SH-SY5Y (cell line): ENCODE data around the gene PCDHGC4.
A peak's percentile ranks its signal among the peaks of the same experiment; 100 is the strongest.

Experiments
- GATA2 ChIP-seq: IDR thresholded peaks from 2 replicates; pipeline ENCODE4 v1.6.1; 2011; ENCODE audit warnings: mild to moderate bottlenecking, low read depth, low read length
- GATA3 ChIP-seq: IDR thresholded peaks from 2 replicates; pipeline ENCODE4 v1.6.1; 2011; ENCODE audit warnings: low read depth, mild to moderate bottlenecking, low read length, moderate library complexity

PCDHGC4 gene

DNA sequence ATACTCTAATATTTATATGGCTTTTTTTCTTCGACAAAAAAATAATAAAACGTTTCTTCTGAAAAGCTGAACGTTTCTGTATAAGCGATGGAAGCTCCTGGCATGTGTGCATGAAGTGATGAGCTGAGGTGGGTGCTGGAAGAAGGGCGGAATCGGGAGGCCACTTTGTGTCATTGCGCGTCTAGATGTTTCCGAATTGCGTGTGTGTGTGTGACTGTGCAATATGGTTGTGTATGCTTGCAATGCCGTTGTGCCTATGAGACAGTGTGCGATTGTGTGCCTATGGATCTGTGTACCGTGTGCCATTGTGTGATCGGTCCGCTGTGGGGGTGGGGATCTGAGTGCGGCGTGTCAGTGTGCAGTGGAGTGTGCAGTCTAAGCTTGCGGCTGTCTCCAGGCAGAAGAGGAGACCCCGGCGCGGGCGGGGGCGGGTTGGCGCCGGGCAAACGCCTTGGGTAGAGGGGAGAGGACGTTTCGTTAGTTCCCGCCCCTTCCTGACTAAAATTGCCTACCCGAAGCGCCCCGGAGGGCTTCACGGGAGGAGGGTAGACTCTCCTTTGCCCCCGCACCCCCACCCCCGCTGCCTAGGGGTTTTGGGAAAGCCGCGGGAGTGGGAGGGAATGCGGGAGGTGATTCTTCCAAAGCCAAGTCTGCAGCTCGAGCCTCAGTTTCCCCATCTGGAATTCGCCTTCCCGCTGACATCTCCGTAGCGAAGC, 28.2 kb downstream of the PCDHGC4 start:
- TF ChIP-seq GATA2: no peak
- no peak for TF ChIP-seq GATA3

DNA sequence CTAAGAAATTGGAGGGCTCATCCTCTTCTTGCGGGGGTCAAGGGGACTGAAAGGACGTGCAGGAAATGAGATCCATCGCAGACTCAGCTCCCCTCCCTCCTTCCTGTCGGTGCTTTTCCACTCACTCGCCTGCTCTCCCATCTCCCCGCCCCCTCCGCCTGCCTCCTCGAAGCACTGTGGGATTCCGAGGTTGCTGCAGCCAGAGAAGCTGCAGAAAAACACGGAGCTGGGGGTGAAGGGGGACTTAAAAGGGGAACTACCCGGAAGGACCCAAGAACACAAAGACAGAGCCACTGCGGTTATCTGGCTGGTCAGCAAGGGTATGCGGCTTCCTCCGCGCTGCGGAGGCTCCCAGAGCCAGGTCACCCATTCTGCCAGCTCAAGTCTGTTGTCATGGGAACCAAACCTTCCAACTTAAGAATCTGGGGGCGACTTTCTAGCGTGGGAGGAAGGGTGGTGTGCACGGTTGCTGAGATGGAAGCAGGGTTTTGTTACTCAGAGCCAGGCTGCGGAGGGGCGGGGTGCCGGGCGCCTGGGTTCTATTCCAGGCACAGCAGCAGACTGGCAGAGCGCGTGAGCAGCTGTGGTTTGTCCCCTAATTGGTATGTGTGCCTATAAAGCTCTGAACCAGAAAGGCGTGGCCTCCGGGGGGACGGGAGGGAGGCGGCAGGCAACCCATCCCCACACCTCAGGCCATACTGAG, 28.9 kb downstream of the PCDHGC4 start:
- peak; percentile 10; the same call in 1 of the 2 replicates for TF ChIP-seq GATA2
- no peak for TF ChIP-seq GATA3

DNA sequence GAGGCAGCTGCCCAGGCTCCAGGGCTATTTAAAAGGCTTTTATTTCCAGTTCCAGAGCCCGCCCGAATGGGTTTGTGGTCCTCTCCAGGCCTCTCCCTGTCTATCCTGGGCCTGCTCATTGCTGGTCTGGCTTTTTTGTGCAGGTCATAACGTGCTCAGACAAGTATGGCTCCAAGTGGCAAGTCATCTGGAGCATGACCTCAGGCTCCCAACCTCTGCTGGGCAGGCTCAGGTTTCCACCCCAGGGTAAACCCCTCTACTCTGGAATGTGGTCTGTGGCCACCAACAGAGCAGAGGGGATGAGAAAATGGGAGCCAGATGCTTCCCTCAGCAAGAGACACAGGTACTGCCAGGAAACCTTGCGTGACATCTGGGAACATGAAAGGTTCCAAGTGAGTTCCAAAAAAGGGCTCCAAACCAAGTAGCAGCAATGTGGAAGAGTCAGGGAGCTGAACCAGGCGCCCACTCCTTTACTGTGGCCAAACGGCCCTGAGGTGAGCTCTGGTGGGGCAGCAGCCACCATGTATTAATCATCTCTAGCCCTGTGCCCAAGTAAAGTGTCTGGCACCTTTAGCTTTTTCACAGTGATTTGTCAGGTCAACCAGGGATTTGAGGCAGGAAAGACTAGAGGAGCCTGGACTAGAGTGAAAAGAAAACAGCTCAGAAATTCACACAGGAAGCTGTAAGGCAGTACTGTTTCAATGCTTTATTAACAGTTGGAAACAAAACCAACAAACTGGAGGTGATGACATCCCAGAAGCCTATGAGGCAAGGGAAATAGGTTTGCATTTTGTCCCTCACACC, 29.7 kb downstream of the PCDHGC4 start:
- TF ChIP-seq GATA3 (no peak), GATA2 (no peak)

DNA sequence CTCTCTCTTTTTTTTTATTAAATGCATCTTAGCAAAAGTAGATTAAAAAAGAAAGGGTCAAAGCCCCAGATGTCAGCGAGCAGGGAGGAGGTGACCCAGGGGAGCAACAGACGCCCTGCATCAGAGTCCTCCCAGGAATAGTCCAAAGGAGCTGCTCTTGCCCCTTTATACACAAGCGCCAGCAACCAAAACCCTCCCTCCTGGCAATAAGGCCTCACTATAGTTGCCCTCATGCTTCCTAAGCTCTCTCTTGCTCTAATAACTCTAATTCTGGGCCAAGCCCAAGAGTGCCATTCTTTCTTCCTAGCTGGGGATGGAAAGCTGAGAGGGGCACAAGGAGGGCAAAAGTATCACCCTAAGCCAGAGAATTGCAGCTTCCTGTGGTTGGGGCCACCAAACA, 30.3 kb downstream of the PCDHGC4 start:
- TF ChIP-seq GATA2: no peak
- no peak for TF ChIP-seq GATA3

DNA sequence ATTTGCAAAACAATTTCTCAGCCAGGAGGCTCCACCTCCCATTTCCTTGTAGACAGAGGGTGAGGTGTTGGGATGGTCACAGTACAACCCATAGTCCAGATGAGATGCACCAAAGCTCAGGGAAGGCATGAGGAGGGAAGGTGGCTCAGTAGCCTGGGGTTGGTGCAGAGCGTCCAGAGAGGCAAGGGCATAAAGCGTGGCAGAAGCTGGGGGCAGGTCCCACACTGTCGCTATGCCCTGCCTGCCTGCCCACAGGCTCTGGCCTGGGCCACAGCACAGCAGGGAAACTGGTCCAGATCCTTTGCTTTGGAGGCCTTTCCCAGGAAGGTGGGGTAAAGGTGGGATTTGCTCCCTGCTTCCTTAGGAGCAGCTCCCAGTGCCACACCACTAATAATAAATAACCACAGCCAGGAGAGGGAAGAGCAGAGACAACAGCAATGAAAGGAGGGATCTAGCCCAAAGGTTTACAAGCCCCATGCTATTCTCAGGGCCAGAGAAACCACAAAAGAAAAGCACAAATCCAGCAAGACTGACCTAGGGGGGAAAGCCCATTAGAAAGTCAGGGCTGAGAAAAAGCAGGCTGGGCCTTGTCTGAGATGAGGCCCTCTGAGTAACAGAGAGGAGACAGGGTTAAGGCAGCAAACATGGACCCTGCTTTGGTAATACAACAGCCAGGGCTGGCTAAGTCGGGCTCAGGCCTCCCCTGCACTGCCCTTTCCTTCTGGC, 31.3 kb downstream of the PCDHGC4 start:
- no peak for TF ChIP-seq GATA2
- no peak for TF ChIP-seq GATA3

DNA sequence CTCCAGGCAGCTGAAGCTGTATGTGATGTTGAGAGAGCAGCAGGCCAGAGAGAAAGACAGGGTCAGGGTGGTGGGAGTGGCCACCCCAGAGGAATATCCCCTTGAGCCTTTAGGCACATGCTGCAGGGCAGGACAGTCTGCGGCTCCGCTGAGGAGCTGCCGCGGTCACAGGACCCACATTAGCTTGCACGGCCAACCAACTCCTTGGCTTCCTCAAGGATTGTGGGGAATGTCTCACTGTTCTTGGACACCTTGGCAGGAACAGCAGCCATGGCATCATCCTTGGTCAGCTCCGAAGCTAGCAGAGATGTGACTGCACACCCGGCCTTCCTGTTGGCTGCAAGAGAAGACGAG, 31.8 kb downstream of the PCDHGC4 start:
- no peak for TF ChIP-seq GATA3
- no peak for TF ChIP-seq GATA2

DNA sequence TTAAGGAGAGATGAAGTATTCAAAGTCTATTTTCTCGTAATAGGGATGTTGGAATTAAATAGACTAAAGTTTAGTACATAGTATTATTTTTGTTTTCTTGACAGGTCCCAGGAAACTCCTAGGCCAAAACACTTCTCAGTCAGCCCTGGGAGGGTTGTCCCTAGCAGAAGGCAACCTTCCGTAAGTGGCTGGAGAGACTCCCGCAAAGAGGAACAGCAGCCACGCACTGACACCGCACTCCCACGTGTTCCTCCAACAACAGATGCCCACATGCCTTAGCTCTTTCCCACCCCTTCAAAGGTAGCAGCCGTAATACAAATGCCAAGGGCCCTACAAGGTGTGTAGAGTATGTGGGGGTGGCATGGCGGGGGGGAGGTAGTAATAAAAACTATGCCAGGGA, 32.5 kb downstream of the PCDHGC4 start:
- no peak for TF ChIP-seq GATA3
- no peak for TF ChIP-seq GATA2

DNA sequence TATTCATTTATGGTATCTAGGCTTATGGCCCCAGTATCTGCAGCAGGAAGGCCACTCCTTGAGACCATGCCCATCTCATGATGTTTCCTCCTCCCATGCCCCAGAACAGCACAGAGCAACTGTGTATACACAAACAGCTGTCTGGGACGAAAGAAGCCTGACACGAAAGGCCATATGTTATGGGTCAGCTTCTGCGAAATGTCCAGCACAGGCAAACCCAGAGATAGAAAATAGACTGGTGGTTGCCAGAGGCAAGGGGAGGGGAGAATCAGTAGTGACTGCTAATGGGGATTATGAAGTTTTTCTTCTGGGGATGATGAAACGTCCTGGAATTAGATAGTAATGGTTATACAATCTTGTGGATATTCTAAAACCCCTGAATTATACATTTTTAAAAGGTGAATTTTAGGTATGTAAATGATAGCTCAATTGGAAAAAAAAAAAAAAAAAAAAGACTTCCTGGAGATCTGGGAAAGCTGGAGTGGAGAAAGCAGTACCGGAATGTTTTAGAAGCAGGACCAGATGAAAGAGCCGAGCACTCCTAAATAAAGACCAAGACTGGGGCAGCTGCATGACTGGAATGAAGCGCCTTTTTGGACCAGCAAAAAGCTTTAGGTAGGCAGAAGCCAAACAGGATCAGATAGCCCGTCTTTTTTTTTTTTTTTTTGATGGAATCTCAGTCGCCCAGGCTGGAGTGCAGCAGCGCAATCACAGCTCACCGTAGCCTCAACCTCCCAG, 33.2 kb downstream of the PCDHGC4 start:
- no peak for TF ChIP-seq GATA3
- peak; percentile 44 for TF ChIP-seq GATA2

DNA sequence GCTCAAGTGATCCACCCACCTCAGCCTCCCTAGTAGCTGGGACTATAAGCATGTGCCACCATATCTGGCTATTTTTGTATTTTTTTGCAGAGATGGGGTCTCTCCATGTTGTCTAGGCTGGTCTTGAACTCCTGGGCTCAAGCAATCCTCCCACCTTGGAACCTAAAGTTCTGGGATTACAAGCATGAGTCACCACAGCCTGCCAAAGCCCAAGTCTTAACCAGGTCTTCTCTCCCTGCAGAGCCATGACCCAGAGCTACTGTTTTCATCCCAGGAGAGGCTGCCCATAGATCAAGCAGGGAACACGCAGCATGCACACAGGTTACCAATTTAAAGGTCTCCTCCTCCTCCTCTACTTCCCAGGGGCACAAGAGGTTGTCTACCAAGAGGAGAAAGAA, 33.8 kb downstream of the PCDHGC4 start:
- no peak for TF ChIP-seq GATA3
- no peak; the same call in 1 of the 2 replicates for TF ChIP-seq GATA2

DNA sequence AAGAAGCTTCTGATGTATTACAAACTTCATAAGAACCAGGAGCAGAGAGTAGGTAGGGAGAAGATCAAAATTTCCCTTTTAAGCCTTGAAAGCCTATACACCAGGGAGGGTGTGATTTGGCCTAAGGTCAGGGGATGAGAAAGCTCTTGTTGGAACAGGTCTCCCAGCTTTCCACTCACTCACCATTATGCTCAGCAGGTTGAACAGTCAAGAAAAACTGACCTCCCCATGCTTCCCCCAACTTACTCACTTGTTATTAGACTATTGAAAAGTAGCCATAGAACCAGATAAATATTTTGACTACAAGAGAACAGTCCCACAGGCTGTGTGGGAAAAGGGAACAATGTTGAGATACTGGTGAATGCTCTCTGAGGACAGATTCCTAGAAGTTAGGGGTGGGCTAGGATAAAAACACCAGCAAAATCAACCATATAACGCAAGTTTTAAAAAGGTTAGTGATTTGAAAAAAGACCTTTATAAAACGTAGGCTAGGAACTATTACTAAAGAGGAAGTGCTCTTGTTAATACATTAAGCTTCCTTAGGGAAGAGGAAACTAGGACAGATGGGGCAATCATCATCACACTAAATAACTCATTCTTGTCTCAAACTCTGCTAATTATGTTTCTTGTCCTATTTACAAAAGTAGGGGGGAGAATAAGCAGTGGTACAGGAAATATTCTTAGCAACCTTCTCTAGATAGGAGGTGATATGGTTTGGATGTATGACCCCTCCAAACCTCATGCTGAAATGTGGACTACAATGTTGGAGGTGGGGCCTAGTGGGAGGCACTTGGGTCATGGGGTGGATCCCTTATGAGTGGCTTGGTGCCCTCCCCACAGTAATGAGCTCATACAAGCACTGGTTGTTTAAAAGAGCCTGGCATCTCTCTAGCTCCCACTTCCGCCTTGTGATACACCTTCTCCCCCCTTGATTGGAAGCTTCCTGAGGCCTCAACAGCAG, 35.1 kb downstream of the PCDHGC4 start:
- TF ChIP-seq GATA2: no peak
- no peak for TF ChIP-seq GATA3

DNA sequence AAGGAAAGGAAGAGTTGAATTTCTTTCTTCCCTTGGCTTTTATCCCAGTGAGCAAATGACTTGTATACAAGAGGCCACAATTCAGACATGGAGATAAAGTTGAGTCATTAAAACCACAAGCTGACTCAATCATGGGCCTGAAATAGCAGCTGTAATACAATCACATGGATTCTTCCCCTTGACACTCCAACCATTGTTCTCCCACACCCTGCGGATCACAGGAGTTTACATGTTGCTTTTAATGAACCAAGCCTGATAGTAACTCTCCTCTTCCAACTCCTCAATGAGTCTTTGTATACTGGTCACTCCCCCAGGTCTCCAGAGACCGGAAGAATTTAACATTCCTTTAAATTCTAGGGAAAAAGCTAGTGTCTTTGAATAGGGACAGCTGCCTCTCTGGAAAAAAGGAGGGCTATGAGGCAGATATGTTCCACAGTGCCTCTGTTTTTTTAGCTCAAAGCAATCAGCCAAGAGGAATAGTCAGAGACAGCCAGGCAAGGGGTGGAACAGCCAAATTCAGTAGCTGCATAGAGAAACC, 36.5 kb downstream of the PCDHGC4 start:
- TF ChIP-seq GATA2: no peak

DNA sequence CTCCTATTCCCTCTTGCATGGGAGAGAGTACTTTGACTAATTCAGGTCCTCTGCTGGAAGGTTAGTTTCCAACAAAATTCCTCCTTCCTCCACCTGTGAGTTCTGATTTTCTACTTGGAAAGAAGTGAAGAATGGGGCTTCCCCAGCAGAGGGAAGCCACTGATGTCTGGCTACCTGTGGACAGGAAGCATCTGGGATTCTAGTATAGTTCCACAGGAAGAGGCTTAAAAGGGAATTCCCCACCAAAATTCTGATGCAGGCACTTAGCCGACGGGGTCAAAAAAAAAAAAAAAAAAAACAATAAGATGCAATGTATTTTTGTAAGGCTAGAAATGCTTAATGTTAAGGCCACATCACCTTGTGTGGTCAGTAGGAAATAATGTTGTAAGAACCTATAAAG, 37.5 kb downstream of the PCDHGC4 start:
- TF ChIP-seq GATA3 (no peak), GATA2 (no peak)
